Heart left ventricle (tissue), 13 donors: ENCODE measurements around the gene SUGCT.

Source experiments
- POLR2A ChIP-seq, 2 donors: fragments of 450-650 bp; IDR thresholded peaks; one replicate each; pipeline ENCODE4 v1.6.1; 2017; ENCODE audit warnings: antibody characterized with exemption in 2 of 2, mild to moderate bottlenecking in 2 of 2, moderate library complexity in 2 of 2
- TF ChIP-seq, protein P1 (sequence below), 12 donors: fragments of 200-600 bp; sonication (generic) in 4 of 12; IDR thresholded peaks; one replicate each; pipeline versions ENCODE4 v1.5.0 to v1.8.0; 2018 to 2022; ENCODE audit warnings: antibody characterized with exemption in 12 of 12, mild to moderate bottlenecking in 5 of 12
- donor health status: ischemic (EF 13 %, LVEDD 7.1; RV severe dilation, severe dysfunction).
- donor health status: DM: no; HTN: yes; CAD: no.
- donor health status: DM: no; HTN: no; CAD: no.
- donor health status: ischemic (EF 25% LVEDD 6.9; RV normal size, moderate dysfunction).
- donor health status: ischemic (EF 25% LVEDD 5.7; RV mildly dilated, moderate dysfunction).
- donor health status: ischemic (EF 35%, LVEDD 5.7; RV mildly dilated, moderate dysfunction).
- donor health status: nonischemic (EF 11% LVEDD 7.7; RV severe dilation, severe dysfunction).
- donor health status: DM: yes; HTN: yes; CAD: no.
- donor health status: PGD.
- donor health status: ischemic (EF 29% LVEDD 5.4; RV normal size, mild dysfunction).
- donor health status: nonischemic (EF 23%, LVEDD 6.1; RV moderate dilation, normal function).

- TF ChIP-seq, protein P1, sequence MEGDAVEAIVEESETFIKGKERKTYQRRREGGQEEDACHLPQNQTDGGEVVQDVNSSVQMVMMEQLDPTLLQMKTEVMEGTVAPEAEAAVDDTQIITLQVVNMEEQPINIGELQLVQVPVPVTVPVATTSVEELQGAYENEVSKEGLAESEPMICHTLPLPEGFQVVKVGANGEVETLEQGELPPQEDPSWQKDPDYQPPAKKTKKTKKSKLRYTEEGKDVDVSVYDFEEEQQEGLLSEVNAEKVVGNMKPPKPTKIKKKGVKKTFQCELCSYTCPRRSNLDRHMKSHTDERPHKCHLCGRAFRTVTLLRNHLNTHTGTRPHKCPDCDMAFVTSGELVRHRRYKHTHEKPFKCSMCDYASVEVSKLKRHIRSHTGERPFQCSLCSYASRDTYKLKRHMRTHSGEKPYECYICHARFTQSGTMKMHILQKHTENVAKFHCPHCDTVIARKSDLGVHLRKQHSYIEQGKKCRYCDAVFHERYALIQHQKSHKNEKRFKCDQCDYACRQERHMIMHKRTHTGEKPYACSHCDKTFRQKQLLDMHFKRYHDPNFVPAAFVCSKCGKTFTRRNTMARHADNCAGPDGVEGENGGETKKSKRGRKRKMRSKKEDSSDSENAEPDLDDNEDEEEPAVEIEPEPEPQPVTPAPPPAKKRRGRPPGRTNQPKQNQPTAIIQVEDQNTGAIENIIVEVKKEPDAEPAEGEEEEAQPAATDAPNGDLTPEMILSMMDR (IDR thresholded peaks at IDR 0.05): no peak
- TF ChIP-seq POLR2A (IDR thresholded peaks at IDR 0.05): no peak
These were observed 503.9 kb downstream of the SUGCT start for GRCh38 chr7:40638545-40639320.
